ENCODE measurements around the gene CSTPP1.

The CSTPP1 gene

DNA sequence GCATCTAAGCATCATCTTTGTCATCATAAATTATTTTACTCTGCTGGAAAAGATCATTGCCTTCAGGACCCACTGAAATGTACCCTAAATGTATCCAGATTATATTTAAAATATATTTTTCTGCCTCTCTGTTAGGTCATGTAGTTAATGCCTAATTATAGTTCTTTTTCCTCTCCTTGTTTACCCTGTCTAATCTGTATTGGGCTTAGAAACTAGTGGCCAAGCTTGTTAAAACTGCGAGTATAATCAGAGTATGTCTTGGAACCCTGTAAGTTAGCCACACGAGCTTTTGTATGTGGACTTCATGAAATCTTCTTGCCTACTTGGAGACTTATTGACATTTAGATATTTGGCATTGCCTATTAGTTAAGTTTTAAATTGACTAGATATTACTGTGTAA lies 184.5 kb downstream of the CSTPP1 start:
- in situ Hi-C loops (cut with HindIII; ENCODE audit: low pct_unique_long_range_greater_than_20kb, low sequenced_read_pairs), result no loop called here
- TF ChIP-seq JUND (IDR thresholded peaks at IDR 0.05; ENCODE audit: low read depth), result no peak
- no peak for DNase-seq (ENCODE audit: low read depth in 1 of 2, low spot score in 1 of 2)

DNA sequence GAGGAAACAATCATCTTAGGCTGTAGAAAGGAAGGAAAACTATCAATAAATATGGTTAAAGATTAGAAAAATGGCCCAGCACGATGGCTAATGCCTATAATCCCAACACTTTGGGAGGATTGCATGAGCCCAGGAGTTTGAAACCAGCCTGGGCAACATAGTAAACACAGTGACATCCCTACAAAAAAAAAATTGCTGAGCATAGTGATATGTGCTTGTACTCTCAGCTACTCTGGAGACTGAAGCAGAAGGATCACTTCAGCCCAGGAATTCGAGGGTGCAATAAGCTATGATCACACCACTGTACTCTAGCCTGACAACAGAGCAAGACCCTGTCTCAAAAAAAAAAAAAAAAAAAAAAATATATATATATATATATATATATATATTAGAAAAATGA lies 185.2 kb downstream of the CSTPP1 start:
- no peak for TF ChIP-seq JUND (IDR thresholded peaks at IDR 0.05; ENCODE audit: low read depth)
- in situ Hi-C loops (cut with HindIII; ENCODE audit: low pct_unique_long_range_greater_than_20kb, low sequenced_read_pairs), result no loop called here

DNA sequence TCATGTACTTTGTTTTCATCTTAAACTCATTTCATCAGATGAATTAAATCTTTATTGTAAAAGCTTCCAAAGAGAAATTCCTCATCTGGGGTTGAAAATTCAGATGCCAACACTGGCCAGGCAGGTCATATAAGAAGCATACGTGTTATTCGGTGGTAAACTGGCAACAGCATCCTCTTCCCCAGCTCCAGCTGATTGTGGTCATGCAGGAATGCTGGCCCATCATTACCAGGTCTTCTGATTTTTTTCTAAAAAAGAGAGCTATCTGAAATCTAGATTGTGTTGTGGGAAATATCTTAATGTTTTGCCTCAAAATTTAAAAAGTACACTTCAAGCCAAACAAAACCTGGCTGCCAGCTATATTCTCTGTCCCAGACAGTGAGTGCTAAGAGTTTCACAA lies 186.5 kb downstream of the CSTPP1 start:
- in situ Hi-C loops (cut with HindIII; ENCODE audit: low pct_unique_long_range_greater_than_20kb, low sequenced_read_pairs), result no loop called here
- DNase-seq (ENCODE audit: low read depth in 1 of 2, low spot score in 1 of 2), result no peak

More for the DNA sequence above, 185.2 kb downstream of the CSTPP1 start:
- no peak for DNase-seq (ENCODE audit: low read depth in 1 of 2, low spot score in 1 of 2)

DNA sequence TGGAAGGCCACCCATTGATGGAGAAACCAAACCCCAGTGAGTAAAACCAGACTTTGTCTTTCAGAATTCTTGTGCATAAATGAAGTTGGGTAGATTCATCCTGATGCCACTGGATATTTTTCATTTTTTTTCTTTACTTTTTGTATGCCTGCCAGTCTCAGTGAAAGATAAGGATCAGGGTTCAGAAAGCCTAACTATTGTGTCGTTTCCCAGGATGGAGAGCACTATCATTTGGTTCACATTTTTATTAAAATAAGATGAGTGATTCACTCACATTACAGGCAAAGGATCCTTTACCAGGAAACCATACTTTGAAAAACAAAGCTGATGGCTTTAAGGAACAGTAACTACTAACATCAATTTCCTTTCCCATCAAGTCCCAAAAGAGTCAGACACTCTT lies 188.1 kb downstream of the CSTPP1 start:
- no peak for DNase-seq (ENCODE audit: low read depth in 1 of 2, low spot score in 1 of 2)
- no peak for TF ChIP-seq JUND (IDR thresholded peaks at IDR 0.05; ENCODE audit: low read depth)
- in situ Hi-C loops (cut with HindIII; ENCODE audit: low pct_unique_long_range_greater_than_20kb, low sequenced_read_pairs), result no loop called here

More for the DNA sequence above, 186.5 kb downstream of the CSTPP1 start:
- TF ChIP-seq JUND (IDR thresholded peaks at IDR 0.05; ENCODE audit: low read depth), result no peak

DNA sequence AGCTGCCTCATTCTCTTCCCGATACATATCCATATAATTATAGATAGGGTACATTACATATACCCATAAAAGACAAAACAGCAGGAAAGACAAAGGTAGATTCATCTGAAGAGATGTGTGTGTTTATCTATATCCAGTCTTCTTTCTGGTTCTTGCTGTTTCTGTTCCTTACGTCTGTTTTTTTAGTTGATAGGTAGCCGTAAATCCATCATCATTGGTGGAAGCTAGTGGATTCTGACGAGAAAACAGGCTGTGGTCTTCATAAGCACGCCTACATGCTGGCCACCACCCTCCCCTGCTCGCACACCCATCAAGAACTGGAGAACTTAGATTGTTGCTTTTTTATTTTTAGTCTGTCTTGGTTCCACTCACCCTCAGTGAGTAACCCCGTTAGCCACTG lies 188.5 kb downstream of the CSTPP1 start:
- no peak for TF ChIP-seq JUND (IDR thresholded peaks at IDR 0.05; ENCODE audit: low read depth)
- in situ Hi-C loops (cut with HindIII; ENCODE audit: low pct_unique_long_range_greater_than_20kb, low sequenced_read_pairs), result no loop called here
- no peak for DNase-seq (ENCODE audit: low read depth in 1 of 2, low spot score in 1 of 2)

DNA sequence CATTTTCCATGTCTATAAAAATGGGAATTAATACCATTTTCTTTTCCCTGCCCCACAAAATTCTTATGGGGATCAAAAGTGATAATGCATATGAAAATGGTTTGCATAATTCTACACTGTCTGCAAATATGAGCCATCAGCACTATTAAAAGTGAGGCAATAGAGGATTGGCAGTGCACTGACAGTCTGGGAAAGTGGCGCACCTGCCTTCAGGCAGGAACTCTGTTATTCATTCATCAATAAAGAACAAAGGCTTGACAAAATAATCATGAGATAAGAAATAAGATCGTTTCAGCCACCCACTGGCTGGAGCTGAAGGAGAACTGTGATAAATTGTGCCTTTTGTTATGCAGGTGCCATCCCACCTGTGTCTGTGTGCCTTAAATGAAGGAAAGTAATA lies 190.7 kb downstream of the CSTPP1 start:
- in situ Hi-C loops (cut with HindIII; ENCODE audit: low pct_unique_long_range_greater_than_20kb, low sequenced_read_pairs), result no loop called here
- no peak for DNase-seq (ENCODE audit: low read depth in 1 of 2, low spot score in 1 of 2)
- no peak for TF ChIP-seq JUND (IDR thresholded peaks at IDR 0.05; ENCODE audit: low read depth)

DNA sequence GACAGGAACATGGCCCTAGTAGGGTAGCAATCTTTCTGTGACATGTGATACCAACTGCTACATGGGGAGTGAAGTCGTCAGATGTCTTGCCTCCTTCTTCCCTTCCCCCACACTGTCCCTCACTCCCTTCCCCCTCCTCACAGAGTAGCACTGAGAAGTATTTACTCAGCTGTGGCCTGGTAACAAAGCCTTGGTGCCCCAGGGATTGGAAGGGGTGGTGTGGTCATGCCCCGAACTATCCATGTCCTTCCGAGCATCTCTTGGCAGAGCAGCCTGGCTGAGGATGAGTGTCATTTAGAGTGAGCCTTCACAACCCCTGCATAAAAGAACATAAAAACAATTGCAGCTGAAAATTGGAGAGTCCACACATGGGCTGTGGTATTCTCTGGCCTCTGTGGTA lies 194.0 kb downstream of the CSTPP1 start:
- in situ Hi-C loops (cut with HindIII; ENCODE audit: low pct_unique_long_range_greater_than_20kb, low sequenced_read_pairs), result no loop called here
- DNase-seq (ENCODE audit: low read depth in 1 of 2, low spot score in 1 of 2), result no peak
- TF ChIP-seq JUND (IDR thresholded peaks at IDR 0.05; ENCODE audit: low read depth), result no peak

DNA sequence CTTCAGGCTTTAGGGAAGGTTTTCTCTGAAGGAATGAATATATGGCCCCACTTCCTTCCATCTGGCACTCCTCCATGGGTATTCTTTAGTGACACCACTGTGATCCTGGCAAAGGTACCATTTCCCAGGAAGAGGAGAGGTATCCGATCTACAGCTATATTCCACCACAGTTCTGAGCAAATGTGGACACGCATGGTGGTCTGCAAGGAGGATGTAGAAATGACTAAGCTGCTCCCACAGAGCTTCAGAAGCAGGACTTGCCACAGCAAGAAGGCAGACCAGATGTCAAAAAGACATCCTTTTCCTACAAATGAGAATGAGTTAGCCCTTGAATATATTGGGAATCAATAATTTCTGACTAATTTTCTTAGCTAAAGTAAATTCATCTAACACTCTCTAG lies 194.6 kb downstream of the CSTPP1 start:
- no peak for TF ChIP-seq JUND (IDR thresholded peaks at IDR 0.05; ENCODE audit: low read depth)
- in situ Hi-C loops (cut with HindIII; ENCODE audit: low pct_unique_long_range_greater_than_20kb, low sequenced_read_pairs), result no loop called here
- no peak for DNase-seq (ENCODE audit: low read depth in 1 of 2, low spot score in 1 of 2)

DNA sequence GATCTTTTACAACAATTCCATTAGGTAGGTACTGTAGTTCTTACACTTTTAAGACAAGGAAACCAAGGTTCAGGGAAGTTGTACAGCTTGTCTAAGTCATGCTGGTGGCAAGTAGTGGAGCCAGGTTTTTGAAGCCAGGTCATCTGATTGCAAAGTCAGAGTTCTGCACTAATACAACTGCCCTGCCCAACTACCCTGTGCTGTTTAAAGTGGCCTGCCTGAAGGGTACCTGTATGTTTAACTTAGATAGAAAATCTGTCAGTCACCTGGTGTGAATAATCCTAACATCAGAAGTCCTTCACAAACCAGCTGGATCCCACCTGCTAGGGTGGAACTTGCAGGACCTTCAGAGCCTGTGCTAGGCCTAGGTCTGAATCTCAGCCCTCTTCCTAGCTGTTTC lies 195.9 kb downstream of the CSTPP1 start:
- no peak for TF ChIP-seq JUND (IDR thresholded peaks at IDR 0.05; ENCODE audit: low read depth)
- DNase-seq (ENCODE audit: low read depth in 1 of 2, low spot score in 1 of 2), result no peak
- in situ Hi-C loops (cut with HindIII; ENCODE audit: low pct_unique_long_range_greater_than_20kb, low sequenced_read_pairs), result no loop called here

DNA sequence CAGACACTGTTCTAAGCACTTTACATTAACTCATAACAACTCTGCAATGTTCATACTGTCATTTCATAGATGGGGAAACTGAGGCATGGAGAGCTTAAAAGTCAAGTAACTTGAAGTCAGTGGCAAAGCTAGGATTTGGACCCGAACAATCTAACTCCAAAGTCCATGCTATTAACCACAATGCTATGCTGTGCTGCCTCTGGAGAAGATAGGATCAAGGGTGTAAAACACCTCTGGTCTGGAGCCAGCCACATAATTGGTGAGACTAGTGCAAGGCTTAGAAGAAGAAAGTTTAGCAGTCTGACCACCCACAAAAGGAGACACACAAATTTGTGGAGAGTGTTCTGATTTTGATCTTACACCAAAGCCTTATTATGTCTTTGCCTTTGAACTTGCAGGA lies 196.4 kb downstream of the CSTPP1 start:
- TF ChIP-seq JUND (IDR thresholded peaks at IDR 0.05; ENCODE audit: low read depth), result no peak
- in situ Hi-C loops (cut with HindIII; ENCODE audit: low pct_unique_long_range_greater_than_20kb, low sequenced_read_pairs), result no loop called here
- no peak for DNase-seq (ENCODE audit: low read depth in 1 of 2, low spot score in 1 of 2)

DNA sequence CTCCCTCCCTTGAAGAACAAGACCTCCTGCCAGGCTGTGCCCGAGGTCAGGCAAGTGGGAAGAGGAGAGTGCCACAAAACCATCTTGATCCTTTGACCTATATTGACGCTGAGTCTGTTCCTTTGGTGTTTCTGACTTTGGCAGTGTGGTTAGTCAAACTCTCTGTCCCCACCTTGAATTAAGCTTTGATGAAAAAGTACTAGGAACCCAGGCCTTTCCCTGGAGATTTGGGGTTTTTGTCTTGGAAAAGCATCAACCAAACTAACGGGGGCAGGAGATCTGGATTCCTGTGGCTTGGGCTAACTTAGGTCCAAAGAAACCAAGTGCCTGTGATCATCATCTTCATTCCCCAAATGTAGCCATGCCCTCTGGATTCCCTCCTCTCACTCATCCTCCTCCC lies 199.8 kb downstream of the CSTPP1 start:
- in situ Hi-C loops (cut with HindIII; ENCODE audit: low pct_unique_long_range_greater_than_20kb, low sequenced_read_pairs), result no loop called here
- DNase-seq (ENCODE audit: low read depth in 1 of 2, low spot score in 1 of 2), result no peak
- no peak for TF ChIP-seq JUND (IDR thresholded peaks at IDR 0.05; ENCODE audit: low read depth)

DNA sequence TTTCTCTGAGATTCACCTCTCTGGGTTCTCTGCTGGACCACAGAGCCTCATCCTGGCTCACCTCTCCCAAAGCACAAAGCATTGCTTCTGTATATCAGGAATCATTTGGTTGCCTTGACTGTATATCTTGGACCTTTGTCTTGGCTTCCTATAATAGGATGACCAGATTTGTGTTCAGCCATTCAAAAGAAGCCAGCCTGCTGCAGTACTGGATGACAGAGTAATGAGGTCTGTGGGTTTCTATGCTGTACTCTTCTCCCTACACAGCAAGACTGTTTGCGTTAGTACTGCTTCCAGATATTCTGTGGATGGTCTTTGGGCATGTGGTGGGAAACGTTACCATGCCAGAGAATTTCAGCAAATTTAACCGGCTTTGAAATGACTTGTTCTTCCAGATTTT lies 200.4 kb downstream of the CSTPP1 start:
- TF ChIP-seq JUND (IDR thresholded peaks at IDR 0.05; ENCODE audit: low read depth), result no peak
- in situ Hi-C loops (cut with HindIII; ENCODE audit: low pct_unique_long_range_greater_than_20kb, low sequenced_read_pairs), result no loop called here
- DNase-seq (ENCODE audit: low read depth in 1 of 2, low spot score in 1 of 2), result no peak

DNA sequence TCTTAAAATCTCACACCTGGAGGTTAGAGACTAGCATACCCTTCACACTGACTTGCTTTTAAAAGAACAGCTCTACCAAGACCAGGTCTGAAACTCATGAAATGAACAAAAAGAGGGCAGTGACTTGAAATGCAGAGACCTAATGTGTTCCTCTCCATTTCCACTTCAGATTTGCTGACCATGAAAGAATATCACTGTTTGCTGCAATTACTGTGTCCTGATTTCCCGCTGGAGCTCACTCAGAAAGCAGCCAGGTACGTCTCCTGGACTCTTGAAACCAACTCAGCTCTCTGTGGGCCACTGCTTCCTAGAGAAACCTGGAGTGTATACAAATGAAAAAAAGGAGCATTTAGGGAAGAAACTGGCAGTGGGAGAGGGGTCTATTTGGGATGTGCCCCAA lies 200.9 kb downstream of the CSTPP1 start:
- in situ Hi-C loops (cut with HindIII; ENCODE audit: low pct_unique_long_range_greater_than_20kb, low sequenced_read_pairs), result no loop called here
- TF ChIP-seq JUND (IDR thresholded peaks at IDR 0.05; ENCODE audit: low read depth), result no peak
- no peak for DNase-seq (ENCODE audit: low read depth in 1 of 2, low spot score in 1 of 2)

DNA sequence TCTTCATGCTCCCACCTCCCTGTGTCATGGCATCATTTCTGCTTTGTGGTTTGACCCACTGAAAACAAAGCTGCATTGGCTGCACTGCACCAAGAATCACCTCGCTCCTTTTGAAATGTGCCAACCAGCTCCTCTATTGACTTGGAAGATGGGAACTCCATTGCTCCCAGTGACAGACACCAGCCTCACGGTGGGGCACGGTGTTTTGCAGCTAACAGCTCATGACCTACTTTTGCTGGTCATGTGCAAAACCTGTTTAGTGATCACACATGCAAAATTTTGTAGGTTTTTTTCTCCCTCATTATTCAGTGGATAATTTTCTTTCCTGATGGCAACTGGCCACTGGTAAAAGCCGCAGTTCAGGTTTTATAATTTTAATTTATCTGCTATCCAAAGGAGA lies 203.3 kb downstream of the CSTPP1 start:
- in situ Hi-C loops (cut with HindIII; ENCODE audit: low pct_unique_long_range_greater_than_20kb, low sequenced_read_pairs), result no loop called here
- no peak for TF ChIP-seq JUND (IDR thresholded peaks at IDR 0.05; ENCODE audit: low read depth)
- DNase-seq (ENCODE audit: low read depth in 1 of 2, low spot score in 1 of 2), result no peak

Data from T47D (cell line).